Superior temporal gyrus (tissue), 1 donor: ENCODE measurements around the gene SDHA.
"Not testable (repeated sequence)": the region's sequence is repeated elsewhere in the genome, so short reads cannot be mapped to it uniquely, and the experiment has no call there.

ENCODE experiments used
- DNase-seq: peaks from one replicate; pipeline ENCODE4 v3.0.0-alpha.2; 2016; ENCODE audit errors: extremely low spot score

Gene SDHA

GRCh38 chr5:300691-301435, 82.7 kb downstream of the SDHA start:
- not testable (repeated sequence) for DNase-seq

GRCh38 chr5:302416-302815, 84.3 kb downstream of the SDHA start:
- not testable (repeated sequence) for DNase-seq

GRCh38 chr5:302966-303365, 84.8 kb downstream of the SDHA start:
- DNase-seq = no peak

GRCh38 chr5:303741-304140, 85.6 kb downstream of the SDHA start:
- DNase-seq = not testable (repeated sequence)

- no peak for DNase-seq
Observed at GRCh38 chr5:305050-305449, 86.9 kb downstream of the SDHA start.

GRCh38 chr5:305459-305858, 87.3 kb downstream of the SDHA start:
- DNase-seq = no peak

GRCh38 chr5:306011-306805, 88.1 kb downstream of the SDHA start:
- no peak for DNase-seq
